GM21825 (cell line): ENCODE measurements around the gene ZBTB16.

Experiments
- ATAC-seq: cut with Tn5 transposase; IDR thresholded peaks from one replicate; pipeline ENCODE4 v1.9.1; 2021; ENCODE audit warnings: mild to moderate bottlenecking, moderate library complexity; ENCODE audit not compliant: unreplicated experiment

Gene ZBTB16

DNA sequence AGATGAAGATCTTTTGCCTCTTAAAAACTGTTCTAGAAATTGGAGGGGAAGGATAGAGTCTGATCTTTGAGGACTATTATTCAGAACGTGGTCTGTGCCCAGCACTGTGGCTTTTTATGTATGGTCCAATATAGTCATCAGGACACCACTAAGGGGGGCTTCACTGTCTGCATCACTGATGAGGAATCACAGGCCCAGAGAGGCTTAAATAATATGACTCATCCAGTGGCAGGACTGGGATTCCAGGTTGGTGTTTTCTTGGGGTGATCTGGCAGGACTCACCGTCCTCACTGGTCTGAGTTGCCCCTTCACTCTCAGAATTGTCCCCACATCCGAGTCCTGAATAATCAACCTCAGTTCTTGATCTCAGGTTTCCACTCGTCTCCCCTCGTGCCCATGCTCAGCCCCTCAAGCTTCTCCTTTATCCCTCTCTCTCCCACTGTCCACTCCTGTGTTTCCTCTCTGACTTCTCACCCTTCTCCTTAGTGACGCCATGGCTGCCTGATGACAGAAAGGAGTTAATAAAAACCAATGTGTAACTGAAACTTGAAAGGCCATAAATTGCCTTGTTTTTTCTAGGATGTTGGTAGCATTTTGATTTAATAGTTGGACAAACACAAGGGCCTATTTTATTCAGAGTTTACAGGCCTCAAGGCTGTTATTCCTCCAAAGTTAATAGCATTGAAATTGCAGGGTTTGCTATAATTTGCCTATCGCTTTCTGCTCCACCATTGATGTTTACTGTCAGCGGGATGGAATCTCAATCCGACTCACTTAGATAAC, 141.0 kb downstream of the ZBTB16 start:
- ATAC-seq, result no peak

- ATAC-seq, result no peak
Measured at GRCh38 chr11:114201219-114201618, 141.7 kb downstream of the ZBTB16 start.

- ATAC-seq, result no peak
Measured at GRCh38 chr11:114202011-114202609, 142.6 kb downstream of the ZBTB16 start.

- ATAC-seq, result no peak
Measured at GRCh38 chr11:114207096-114207495, 147.6 kb downstream of the ZBTB16 start.

DNA sequence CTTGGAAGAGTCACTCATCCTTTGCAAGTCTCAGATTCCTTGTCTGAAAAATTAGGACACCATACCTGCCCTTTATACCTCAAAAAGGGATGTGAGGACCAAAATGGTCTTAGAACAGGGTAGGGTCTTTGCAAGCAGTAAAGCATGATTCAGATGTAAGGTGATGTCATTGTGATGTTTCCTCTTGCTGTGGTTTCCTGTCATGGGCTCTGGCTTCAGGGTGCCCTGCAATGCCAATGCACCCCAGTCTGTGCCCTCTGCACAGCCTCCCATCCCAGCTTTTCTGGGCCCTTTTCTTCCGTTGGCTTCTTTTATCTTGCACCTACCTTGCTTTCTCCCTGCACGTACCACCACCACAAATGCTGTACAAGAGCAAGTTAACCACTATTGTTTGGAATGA, 148.9 kb downstream of the ZBTB16 start:
- no peak for ATAC-seq

DNA sequence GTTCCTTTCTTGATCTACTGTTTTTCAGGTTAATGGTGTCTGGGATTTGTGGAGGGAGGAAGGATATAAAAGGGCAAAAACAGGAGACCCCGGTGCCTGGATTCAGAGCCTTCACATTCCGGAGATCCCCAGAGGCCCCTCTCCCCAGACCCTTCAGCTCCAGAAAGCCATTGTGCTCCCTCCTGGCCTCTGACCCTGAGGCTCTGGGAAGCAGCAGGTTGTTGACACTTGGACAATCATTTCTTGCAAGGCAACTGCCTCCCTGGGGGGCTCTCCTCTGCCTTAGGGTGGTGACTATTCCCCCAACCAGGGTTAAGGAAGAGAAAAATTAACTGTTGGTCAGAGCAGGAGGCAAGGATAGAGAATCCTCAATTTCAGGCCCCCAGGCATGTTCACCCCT, 149.8 kb downstream of the ZBTB16 start:
- no peak for ATAC-seq

GRCh38 chr11:114209904-114210303, 150.4 kb downstream of the ZBTB16 start:
- no peak for ATAC-seq

- no peak for ATAC-seq
Measured at GRCh38 chr11:114211444-114212121, 152.1 kb downstream of the ZBTB16 start.

DNA sequence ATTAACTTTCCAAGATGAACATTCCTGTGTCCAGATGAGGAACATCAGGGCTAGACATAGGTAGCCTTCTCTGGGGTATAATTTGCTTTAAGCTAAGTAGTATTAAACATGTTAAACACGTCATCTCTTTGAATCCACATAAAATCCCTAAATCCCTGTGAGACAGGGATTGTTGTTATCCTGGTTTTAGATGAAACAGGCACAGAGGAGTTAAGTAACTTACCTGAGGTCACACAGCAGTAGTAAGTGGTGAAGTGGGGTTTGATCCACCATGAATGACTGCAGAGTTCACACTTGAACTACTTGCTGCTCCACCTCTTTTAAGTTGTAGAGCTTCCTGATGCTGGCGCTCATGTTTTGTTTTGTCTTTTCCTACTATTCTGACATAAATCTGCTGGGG, 154.1 kb downstream of the ZBTB16 start:
- ATAC-seq, result no peak

DNA sequence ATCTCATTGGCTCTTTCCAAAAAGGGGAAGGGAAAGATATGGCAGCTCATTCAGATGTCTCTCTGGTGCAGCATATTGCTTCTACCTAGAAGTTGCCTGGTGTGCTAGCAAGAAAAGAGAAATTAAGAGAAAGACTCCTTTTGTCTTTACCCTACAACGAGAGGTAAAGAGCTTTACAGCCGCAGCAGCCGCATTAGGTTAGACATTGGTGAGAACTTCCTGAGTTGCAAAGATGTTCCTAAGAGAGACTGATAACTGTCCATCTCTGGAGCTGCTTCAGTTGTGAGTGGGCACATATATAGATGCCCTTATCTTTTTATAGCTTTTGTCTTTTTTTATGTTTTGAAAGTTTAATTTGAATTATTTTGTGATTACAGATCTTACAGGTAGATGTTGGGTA, 155.9 kb downstream of the ZBTB16 start:
- ATAC-seq, result no peak

DNA sequence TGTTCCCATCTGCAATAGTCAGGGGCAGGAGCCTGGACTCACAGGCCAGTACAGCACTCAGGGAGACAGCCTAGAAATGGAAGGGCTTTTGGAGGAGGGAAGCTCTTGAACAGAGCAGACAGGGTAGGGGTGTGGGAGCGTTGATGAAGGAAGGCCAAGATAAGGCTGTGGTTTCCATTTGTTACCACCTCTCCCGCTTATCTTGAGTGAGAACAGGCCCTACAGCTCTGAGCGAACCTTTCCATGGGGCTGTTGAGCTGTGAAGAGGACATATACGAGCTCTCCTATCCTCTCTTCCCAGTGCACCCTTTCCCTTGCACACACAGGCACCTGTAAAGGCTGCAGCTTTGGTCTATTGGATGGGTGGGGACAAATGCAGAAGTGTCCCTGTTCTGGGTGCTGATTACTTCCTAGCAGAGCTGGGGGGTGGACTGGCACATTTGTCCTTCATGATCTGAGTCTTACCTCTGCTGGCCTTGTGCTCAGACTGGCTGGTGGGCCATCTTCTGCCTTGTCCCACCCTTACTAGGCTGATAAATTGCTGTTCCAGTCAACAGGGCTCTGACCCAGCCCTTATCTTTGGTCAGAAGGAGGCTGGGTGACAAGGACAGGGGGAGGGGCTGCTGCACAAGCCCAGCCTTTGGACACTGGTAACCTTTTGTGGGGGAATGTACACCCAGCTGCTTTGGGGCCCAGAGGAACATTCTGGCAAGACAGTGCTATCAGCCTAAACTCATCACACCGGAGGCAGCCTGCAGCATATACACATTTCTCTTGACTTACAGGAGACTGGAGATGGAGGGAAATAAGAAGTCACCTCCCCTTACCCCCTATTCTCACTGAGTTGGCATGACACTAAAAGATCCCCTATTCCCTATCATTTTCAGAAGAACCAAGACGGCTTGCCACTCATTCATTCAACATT, 156.6 kb downstream of the ZBTB16 start:
- no peak for ATAC-seq

GRCh38 chr11:114216796-114217180, 157.3 kb downstream of the ZBTB16 start:
- no peak for ATAC-seq

DNA sequence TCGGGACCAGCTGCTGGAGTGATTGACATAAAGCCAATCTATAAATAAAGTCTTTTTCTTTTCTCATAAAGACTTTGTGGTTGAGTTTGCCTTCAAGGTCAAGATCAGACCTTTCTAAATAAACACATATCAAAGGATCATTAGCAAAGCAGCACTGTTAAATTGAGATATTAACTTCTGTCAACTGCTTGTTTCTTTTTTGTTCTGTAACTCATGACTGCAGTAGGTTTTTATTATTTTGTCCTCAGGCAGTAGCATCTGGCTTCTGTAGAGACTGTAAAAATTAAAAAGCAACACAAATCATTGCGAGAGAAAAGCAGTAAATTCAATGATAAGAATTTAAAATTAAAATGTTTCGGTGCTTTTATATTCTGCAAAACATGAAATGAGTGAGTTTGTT, 159.0 kb downstream of the ZBTB16 start:
- no peak for ATAC-seq

DNA sequence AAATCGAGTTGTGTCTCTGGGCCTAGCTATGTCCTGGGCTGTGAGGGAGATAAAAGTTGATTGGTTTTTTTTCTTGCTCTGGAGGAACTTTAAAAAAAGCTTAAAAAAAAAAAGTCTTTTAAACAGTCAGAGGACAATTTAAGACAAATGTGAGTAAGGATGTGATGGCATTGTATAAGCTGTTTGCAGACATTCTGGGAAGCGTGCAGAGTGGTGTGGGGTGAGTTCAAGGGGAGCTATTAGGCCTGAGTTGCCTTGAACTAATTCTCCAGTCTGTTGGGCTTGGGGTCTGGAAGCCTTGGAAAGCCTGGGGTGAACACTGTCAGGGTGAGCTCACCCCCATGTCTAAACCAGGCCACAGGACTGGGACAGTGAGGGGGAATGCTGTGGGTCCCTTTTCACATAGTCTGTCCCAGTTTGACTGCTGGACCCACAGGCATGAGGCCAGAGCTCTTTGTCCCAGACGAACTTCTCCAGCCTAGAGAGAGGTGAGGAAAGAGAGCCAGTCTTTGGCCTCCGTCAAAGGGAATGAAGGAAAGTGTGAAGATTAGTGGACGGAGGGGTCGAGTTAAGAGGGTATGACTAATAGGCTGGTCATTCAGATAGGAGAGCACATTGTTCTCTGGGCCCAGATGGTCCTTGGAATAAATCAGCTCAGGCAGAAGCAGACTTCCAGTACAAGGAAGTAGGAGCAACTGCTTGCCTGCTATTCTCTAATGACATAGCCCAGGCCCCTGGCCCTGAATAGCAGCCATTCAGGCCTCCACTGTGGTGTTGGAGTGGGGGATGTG, 160.2 kb downstream of the ZBTB16 start:
- no peak for ATAC-seq

- no peak for ATAC-seq
Measured at GRCh38 chr11:114221037-114221436, 161.5 kb downstream of the ZBTB16 start.

- no peak for ATAC-seq
Measured at GRCh38 chr11:114225661-114226060, 166.2 kb downstream of the ZBTB16 start.

DNA sequence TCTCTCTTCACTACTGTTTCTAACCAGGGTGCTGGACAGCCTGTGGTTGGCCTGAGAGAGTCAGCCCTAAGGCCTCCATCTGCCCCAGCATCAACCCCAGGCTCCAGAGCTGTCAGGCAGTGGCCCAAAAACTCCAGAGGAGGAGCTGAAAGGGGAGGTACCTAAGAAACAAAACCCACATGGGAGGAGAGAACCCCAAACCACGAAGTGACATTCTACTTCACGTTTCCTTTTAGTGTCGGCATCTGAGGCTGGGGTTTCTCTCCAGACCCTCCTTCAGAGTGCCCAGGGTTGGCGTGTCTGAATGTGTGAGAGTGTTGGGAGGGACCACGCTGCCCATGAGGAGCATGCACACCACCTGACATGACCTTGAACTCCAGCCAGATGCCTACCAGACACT, 166.8 kb downstream of the ZBTB16 start:
- ATAC-seq, result no peak

DNA sequence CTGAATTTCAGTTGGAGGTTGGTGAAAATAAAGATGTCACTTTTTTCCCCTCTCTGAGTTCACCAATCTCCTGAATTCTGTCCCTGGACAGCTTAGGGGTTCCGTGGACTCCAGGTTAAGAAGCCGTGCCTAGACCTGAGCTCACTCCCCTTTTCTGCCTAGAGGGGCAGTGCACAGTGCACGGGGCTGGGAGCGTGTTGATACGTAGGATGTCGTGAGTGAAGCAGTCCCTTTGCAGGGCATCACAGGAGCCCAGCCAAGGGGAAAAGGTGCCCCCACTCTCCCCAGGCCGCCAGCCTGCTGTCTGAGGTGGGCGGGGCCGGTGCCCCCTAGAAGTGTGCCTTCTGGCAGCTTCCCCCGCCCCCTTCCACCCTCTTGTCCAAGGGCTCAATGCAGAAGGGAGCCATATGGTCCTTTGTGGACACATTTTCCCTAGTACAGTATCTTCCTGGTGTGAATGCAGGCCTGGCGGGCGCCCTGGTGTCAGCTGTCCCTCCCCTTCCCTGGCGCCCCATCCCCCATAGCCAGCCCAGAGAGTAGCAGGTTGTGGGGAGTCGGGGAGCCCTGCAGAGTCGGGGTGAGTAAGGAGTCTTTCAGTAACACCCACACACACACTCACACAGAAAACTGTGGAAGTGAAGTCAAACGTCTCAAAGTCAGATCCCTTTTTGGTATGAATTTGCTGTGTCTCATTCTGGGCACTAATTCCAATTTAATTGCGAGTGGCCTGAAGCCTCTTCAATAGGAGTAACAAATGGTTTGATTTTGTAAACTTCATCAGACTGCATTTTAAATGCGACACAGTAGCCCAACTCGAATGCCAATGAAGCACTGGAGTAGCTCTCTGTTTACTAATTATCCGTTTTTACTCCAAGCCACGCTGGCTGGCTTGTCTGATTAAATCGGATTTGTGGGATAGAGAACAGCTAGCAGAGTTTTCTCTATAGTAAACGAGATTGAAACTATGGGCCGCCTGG, 169.2 kb downstream of the ZBTB16 start:
- ATAC-seq, result no peak

DNA sequence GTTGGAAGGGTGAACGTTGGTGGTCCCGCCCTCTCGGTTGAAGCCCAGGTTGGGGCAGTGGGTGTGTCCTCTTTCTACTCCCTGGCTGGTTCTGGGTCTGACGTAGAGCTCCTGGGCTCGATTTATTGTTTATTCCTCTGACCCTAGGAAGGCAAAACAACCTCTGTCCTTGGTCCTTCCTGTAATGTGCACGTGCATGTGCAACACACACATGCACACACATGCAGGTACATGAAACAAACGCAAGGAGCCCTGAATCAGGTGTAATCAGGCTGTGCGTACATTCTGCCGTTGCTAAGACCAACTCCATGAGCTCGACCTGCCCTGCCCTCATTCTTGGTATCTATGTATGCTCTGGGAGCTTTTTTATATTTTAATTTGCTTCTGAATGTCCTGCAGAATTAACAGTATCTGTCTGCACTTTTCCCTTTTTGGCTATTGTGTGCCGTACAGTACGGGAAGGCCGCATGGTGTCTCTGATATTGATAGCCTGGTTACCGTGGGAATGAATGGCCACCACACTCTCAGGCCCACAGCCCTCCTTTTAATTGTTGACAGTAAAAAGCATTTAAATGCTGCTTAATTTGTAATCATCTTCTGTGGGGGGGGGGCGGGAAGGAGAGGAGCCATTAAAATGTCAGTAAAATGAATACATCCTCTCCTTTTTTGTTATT, 170.7 kb downstream of the ZBTB16 start:
- no peak for ATAC-seq
